Osteoblast (primary cell): ENCODE data around the gene CBLN3. TPM values are rescaled to one million over a fixed set of nuclear protein-coding genes. Genes with fewer than 3 reads are reported as not detected.

Source experiments
- DNase-seq: peaks from one replicate; pipeline ENCODE4 v3.0.0; 2011; ENCODE audit warnings: low spot score, mixed read lengths; ENCODE audit not compliant: insufficient read length; ENCODE audit errors: missing footprints
- H2AFZ ChIP-seq: 2 replicates; pipeline ENCODE4 v1.6.0; 2011; ENCODE audit warnings: mild to moderate bottlenecking, low read length
- H3K27ac ChIP-seq: 2 replicates; pipeline ENCODE4 v1.5.1; 2011; ENCODE audit warnings: mild to moderate bottlenecking, low read depth, low read length, moderate library complexity
- H3K27me3 ChIP-seq: 2 replicates; pipeline ENCODE4 v1.6.0; 2012; ENCODE audit warnings: mild to moderate bottlenecking, control low read depth, inconsistent platforms, low read length, moderate library complexity; ENCODE audit not compliant: insufficient read depth
- H3K36me3 ChIP-seq: 2 replicates; pipeline ENCODE4 v1.5.1; 2011; ENCODE audit warnings: mild to moderate bottlenecking, low read length, control low read depth, moderate library complexity; ENCODE audit not compliant: insufficient read depth
- H3K4me1 ChIP-seq: 2 replicates; pipeline ENCODE4 v1.5.1; 2011; ENCODE audit warnings: mild to moderate bottlenecking, low read length, control low read depth, moderate library complexity; ENCODE audit not compliant: insufficient read depth
- H3K4me2 ChIP-seq: 2 replicates; pipeline ENCODE4 v1.6.0; 2011; ENCODE audit warnings: mild to moderate bottlenecking, low read length; ENCODE audit not compliant: insufficient read depth
- H3K4me3 ChIP-seq: fragments of 200-600 bp; sonication (generic); 3 replicates; pipeline ENCODE4 v1.5.1; 2012; ENCODE audit warnings: mild to moderate bottlenecking, low read length, inconsistent platforms; ENCODE audit not compliant: insufficient read depth
- H3K79me2 ChIP-seq: 2 replicates; pipeline ENCODE4 v1.6.0; 2012; ENCODE audit warnings: mild to moderate bottlenecking, low read length, control low read depth, inconsistent platforms; ENCODE audit not compliant: insufficient read depth
- H3K9me3 ChIP-seq: 2 replicates; pipeline ENCODE4 v1.5.1; 2011; ENCODE audit warnings: low read depth, low read length, control low read depth
- H4K20me1 ChIP-seq: 2 replicates; pipeline ENCODE4 v1.6.0; 2012; ENCODE audit warnings: mild to moderate bottlenecking, low read length, control low read depth; ENCODE audit not compliant: insufficient read depth
- CTCF ChIP-seq: IDR thresholded peaks from 2 replicates; pipeline ENCODE4 v1.5.1; 2011; ENCODE audit warnings: mild to moderate bottlenecking, low read depth, low read length, moderate library complexity; ENCODE audit errors: extremely low read depth
- total RNA-seq: library from RNA; depleted of rRNA; stranded (reverse); fragments of >200 nt; gene quantifications from 2 replicates; pipeline ENCODE4 v1.2.3, GENCODE V29; 2012

CBLN3 gene
- total RNA-seq, 1 donor: 4.0 TPM

DNA sequence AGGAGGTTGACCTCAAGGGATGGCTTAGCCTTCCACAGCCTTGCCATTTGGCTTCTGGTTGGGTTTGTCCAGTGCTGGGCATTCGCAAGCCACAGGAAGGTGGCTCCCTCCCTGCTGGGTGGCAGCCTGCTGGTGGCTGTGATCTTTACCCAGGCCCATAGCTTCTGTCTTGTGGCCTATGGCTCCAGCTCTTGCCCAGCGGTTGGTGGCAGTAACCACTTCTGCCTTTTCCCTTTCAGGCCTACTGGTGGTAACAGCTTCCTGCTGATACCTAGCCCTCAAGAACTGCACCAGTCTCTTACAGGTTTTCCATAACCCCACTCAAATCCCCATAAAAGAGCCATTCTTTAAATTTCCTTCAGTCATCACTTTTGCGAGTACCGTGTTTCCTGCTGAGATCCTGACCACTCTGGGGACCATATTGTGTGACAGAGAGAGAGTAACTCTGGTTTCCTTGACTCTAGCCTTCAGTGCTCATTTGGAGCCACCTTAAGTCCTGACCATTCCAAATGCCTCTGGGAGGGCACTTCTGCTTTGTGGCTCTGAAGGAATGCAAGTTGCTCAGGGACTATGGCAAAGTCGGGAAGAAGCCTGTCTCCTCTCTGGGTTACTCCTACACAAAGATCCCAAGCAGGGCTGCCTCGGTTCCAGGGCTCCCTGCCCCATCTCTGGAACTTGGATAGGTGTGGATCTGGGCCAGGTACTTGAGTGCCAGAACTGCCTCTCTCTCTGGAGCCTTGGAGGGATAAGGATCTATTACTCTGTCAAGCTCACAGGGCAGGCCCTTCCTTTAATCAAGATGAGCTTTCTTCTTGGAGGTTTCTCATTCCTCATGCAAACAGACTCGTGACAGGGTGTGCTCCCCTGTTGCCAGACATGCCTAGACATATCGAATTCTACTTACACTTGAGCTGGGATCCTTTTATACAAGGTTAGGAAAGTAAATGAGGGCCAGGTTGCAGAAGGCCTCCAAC lies 33.6 kb downstream of the CBLN3 start:
- H3K4me2 ChIP-seq: no peak overlapping the region
- no peak for TF ChIP-seq CTCF
- H2AFZ ChIP-seq: peak overlapping the region; percentile 73
- H3K4me3 ChIP-seq: no peak overlapping the region
- no peaks in the 10 kb centered on the region for H3K27me3 ChIP-seq
- H3K4me1 ChIP-seq: peaks cover 21% of the 10 kb centered on the region
- H4K20me1 ChIP-seq: no peaks in the 10 kb centered on the region
- H3K79me2 ChIP-seq: no peaks in the 10 kb centered on the region
- no peaks in the 10 kb centered on the region for H3K9me3 ChIP-seq
- no peak overlapping the region for H3K27ac ChIP-seq
- H3K36me3 ChIP-seq: no peaks in the 10 kb centered on the region
- no peak for DNase-seq

GRCh38 chr14:24394275-24394674 lies 35.2 kb downstream of the CBLN3 start:
- H3K4me1 ChIP-seq: peaks cover 14% of the 10 kb centered on the region
- no peak overlapping the region for H3K27ac ChIP-seq
- no peaks in the 10 kb centered on the region for H3K27me3 ChIP-seq
- no peaks in the 10 kb centered on the region for H3K79me2 ChIP-seq
- DNase-seq: no peak
- H3K4me2 ChIP-seq: no peak overlapping the region
- H2AFZ ChIP-seq: no peak overlapping the region
- no peaks in the 10 kb centered on the region for H3K9me3 ChIP-seq
- H3K36me3 ChIP-seq: no peaks in the 10 kb centered on the region
- H3K4me3 ChIP-seq: no peak overlapping the region
- H4K20me1 ChIP-seq: no peaks in the 10 kb centered on the region
- no peak for TF ChIP-seq CTCF

DNA sequence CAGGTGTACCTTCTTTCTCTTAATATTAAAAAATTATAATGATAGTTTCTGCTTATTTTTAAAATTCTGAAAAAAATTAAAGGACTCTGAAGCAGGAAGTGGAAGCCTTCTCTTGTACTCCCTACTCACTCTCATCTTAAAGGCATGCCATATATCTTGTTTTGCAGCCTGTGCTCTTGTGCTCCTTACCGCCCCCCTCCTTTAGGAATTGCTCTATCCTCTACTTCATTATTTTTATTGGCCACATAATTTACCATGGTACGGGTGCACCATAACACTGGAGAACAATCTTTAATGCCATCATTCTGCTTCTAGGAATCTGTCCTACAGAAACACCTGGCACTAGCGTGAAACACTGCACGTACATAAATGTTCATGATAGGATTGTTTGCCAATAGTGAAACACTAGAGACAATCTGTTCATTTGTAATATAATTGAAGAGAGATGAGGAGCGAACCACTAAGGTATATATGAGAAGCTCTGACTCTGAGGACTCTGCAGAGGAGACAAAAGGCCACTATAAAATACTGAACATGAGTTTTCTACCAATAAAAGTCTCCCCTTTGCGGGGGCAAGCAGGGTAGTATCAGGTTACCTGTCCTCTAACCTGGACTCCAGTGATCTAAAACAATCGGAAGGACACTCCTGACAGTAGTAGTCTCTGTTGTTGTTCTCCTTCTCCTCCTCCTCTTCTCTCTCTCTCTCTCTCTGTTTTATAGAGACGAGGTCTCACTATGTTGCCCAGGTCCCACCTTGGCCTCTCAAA lies 37.0 kb downstream of the CBLN3 start:
- no peaks in the 10 kb centered on the region for H3K27me3 ChIP-seq
- H3K4me3 ChIP-seq: peak overlapping the region; percentile 2
- no peaks in the 10 kb centered on the region for H3K9me3 ChIP-seq
- H3K36me3 ChIP-seq: no peaks in the 10 kb centered on the region
- TF ChIP-seq CTCF: peak; percentile 26
- DNase-seq: peak; percentile 95
- peak overlapping the region; percentile 66 for H3K4me2 ChIP-seq
- no peaks in the 10 kb centered on the region for H3K79me2 ChIP-seq
- H3K4me1 ChIP-seq: peaks cover 14% of the 10 kb centered on the region
- H2AFZ ChIP-seq: peak overlapping the region; percentile 19
- H3K27ac ChIP-seq: peak overlapping the region; percentile 56
- no peaks in the 10 kb centered on the region for H4K20me1 ChIP-seq
